AG09319 (cell line): Measurements from ENCODE around the gene NDUFAF5.

Experiments used
- DNase-seq: peaks from one replicate; pipeline ENCODE4 v3.0.0-alpha.2; 2010; ENCODE audit warnings: low read depth; ENCODE audit errors: extremely low read depth
- TF ChIP-seq, protein P1 (sequence below): IDR thresholded peaks from 2 replicates; pipeline ENCODE4 v1.5.1; 2011; ENCODE audit warnings: low read depth, mild to moderate bottlenecking, inconsistent platforms, low read length, moderate library complexity

NDUFAF5 gene

DNA sequence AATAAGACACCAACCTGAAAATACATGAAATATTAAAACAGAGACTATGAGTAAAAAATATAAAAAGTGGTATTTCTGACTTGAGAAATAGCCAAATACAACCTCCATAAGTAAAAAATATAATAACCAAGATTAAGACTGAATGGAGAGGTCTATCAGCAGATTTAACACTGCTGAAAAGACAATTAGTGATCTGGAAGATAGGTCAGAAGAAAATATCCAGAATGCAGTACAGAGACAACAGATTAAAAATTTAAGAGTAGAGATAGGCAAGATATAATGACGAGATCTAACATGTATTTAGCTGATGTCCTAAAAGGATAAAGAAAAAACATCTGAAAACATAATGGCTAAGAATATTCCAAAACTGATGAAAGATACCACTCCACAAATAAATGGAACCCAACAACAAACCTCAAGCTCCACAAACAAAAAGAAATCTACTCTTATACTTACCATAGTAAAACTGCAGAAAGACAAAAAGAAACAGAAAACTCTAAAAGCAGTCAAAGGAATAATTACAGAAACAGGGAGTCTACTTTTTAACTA lies 18.9 kb upstream of the NDUFAF5 start:
- DNase-seq: no peak
- TF ChIP-seq, protein P1, sequence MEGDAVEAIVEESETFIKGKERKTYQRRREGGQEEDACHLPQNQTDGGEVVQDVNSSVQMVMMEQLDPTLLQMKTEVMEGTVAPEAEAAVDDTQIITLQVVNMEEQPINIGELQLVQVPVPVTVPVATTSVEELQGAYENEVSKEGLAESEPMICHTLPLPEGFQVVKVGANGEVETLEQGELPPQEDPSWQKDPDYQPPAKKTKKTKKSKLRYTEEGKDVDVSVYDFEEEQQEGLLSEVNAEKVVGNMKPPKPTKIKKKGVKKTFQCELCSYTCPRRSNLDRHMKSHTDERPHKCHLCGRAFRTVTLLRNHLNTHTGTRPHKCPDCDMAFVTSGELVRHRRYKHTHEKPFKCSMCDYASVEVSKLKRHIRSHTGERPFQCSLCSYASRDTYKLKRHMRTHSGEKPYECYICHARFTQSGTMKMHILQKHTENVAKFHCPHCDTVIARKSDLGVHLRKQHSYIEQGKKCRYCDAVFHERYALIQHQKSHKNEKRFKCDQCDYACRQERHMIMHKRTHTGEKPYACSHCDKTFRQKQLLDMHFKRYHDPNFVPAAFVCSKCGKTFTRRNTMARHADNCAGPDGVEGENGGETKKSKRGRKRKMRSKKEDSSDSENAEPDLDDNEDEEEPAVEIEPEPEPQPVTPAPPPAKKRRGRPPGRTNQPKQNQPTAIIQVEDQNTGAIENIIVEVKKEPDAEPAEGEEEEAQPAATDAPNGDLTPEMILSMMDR: no peak

DNA sequence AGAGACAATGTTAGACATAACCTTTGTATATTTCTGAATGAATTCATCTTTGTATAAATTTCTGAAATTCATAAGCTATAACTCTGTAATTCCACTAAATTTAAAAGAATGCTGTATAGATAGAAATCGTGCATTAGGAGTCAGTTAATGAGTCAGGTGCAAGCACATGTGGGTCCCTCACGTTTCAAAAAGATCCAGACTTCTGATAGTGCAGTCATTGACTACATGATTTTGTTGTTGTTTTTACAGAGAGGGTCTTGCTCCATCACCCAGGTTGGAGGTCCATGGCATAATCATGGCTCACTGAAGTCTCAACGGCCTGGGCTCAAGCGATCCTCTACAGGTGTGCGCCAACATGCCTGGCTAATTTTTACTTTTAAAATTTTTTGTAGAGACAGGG lies 14.7 kb upstream of the NDUFAF5 start:
- DNase-seq: no peak
- TF ChIP-seq, protein P1: no peak

DNA sequence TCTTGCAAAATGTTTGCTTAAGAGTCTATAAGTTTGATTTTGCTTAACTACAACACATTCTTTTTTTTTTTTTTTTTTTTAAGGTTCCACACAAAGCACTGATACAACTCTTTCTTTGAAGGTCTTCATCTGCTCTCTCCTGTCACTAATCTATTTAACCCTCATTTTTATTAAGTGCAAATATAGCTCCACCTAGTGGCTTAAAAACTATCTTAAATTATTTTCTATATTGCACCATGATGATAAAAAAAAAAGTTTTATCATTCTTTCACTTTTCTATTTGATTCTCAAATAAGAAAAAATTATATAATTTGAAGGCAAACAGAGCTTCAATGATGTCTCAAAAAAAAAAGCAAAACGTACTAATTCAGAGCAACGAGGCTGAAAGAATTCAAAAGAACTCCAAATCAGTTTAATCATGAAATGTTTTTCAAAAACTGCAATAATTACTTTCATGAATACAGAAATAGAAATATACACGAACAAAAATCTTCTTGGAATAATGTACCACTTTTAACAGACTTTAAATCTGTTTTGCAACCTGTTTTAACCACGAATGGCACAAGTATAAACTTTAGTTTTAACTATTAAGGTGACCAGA lies 12.9 kb upstream of the NDUFAF5 start:
- no peak for DNase-seq
- TF ChIP-seq, protein P1: peak; percentile 40

DNA sequence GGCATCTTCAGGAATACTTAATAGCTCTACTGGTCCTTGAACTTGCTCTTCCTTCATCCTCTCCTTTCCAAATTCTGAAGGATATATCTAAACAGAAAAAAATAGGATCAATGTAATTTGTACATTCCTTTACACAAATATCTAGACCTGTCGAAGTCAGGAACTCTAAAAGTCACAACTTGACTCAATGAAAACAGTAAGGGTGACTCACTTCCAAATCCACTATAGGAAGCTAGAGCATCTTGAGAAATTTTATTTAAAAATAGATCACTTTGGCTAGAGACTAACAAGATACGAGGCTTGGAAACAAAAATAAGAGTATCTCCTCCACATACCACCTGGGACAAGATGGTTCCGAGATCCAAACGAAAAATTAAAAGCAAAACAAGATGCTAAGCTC lies 12.3 kb upstream of the NDUFAF5 start:
- TF ChIP-seq, protein P1: no peak
- DNase-seq: no peak

DNA sequence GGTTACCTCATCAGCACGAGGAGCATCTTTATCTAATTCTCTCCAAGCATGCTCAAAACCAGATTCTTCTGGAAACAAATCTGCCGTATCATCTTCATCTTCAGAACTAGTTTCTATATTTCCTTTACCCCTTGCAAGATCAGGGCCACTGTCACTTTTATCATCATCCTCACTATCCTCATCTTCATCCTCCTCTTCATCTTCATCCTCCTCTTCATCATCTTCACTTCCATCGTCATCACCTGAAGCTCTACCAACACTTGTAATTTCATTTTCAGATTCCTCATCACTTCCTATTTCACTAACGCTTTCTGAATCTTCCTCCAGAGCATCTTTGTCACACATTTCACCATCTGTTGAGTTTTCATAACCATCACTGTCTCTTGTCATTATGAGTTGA lies 9.0 kb upstream of the NDUFAF5 start:
- TF ChIP-seq, protein P1: no peak
- no peak for DNase-seq

DNA sequence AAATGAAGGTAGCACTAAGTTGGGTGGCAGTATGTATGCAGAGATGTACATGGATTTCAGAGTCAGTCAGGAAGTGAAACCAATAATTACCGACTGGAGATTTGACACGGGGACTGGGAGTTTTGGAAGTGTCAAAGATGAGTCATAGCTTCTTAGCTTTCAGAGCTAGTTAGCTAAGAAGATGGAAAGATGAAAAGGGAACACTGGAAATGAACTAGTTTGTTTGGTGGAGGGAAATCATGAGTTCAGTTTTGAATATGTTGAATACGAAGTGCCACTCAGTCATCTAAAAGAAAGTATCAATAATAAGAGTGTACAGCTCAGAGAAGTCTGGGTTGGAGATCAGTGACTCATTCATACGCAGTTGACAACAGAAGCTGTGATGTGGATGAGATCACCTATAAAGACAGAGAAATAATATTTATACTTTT lies 7.6 kb upstream of the NDUFAF5 start:
- DNase-seq: no peak
- TF ChIP-seq, protein P1: no peak

DNA sequence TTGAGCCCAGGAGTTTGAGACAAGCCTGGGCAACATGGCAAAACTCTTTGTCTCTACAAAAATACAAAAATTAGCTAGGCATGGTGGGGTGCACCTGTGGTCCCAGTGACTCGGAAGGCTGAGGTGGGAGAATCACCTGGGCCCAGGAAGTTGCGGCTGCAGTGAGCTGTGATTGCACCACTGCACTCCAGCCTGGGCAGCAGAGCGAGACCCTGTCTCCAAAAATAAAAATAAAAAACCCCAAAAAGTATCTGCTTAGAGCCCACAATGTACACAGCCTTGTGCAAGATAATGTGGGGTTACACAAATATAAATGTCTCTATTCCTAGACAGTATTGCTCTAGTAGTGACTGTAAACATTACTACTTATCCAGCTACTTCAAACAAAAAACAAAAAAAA lies 6.0 kb upstream of the NDUFAF5 start:
- no peak for DNase-seq
- TF ChIP-seq, protein P1: no peak
